HEK293T (cell line): ENCODE data around the gene DCHS2.

ENCODE experiments used
- CTCF ChIA-PET: fragments of 350-600 bp; formaldehyde crosslinking; extraction: SDS; loops from one replicate; lab custom pipeline; 2021; ENCODE audit warnings: antibody characterized with exemption, inconsistent platforms; lab: Yijun Ruan, JAX
- POLR2A ChIA-PET: fragments of 350-600 bp; formaldehyde crosslinking; extraction: SDS; loops from one replicate; lab custom pipeline; 2020; ENCODE audit warnings: antibody characterized with exemption, inconsistent platforms; lab: Yijun Ruan, JAX
- DNase-seq: peaks from one replicate; pipeline ENCODE4 v3.0.0; 2012; ENCODE audit warnings: mixed read lengths; ENCODE audit errors: extremely low spot score
- ARNT ChIP-seq: fragments of 450-650 bp; IDR thresholded peaks from 2 replicates; pipeline ENCODE4 v1.6.1; 2017; ENCODE audit warnings: mild to moderate bottlenecking
- BHLHE40 ChIP-seq: fragments of 450-650 bp; IDR thresholded peaks from 2 replicates; pipeline ENCODE4 v1.6.1; 2016; ENCODE audit warnings: mild to moderate bottlenecking, moderate library complexity, borderline replicate concordance
- CTBP1 ChIP-seq: fragments of 450-650 bp; IDR thresholded peaks from 2 replicates; pipeline ENCODE4 v1.6.1; 2016; ENCODE audit warnings: borderline replicate concordance
- ELF4 ChIP-seq: fragments of 450-650 bp; IDR thresholded peaks from 2 replicates; pipeline ENCODE4 v1.6.1; 2017; ENCODE audit warnings: antibody characterized with exemption
- FOXA1 ChIP-seq: fragments of 450-650 bp; IDR thresholded peaks from 2 replicates; pipeline ENCODE4 v1.6.1; 2016; ENCODE audit warnings: mild to moderate bottlenecking
- FOXK2 ChIP-seq: fragments of 450-650 bp; IDR thresholded peaks from 2 replicates; pipeline ENCODE4 v1.6.1; 2016; ENCODE audit warnings: mild to moderate bottlenecking
- FOXM1 ChIP-seq: fragments of 450-650 bp; IDR thresholded peaks from 2 replicates; pipeline ENCODE4 v1.6.1; 2017; ENCODE audit warnings: mild to moderate bottlenecking, borderline replicate concordance
- HDGF ChIP-seq: fragments of 450-650 bp; IDR thresholded peaks from 2 replicates; pipeline ENCODE4 v1.6.1; 2017; ENCODE audit warnings: antibody characterized with exemption, borderline replicate concordance
- L3MBTL2 ChIP-seq: fragments of 450-650 bp; conservative IDR thresholded peaks from 2 replicates; pipeline ENCODE4 v1.6.1; 2016; ENCODE audit warnings: mild to moderate bottlenecking
- LEF1 ChIP-seq: fragments of 450-650 bp; IDR thresholded peaks from 2 replicates; pipeline ENCODE4 v1.6.1; 2017; ENCODE audit warnings: mild to moderate bottlenecking, borderline replicate concordance
- NFRKB ChIP-seq: fragments of 450-650 bp; IDR thresholded peaks from 2 replicates; pipeline ENCODE4 v1.6.1; 2016; ENCODE audit warnings: mild to moderate bottlenecking, moderate library complexity
- SP1 ChIP-seq: fragments of 450-650 bp; IDR thresholded peaks from 2 replicates; pipeline ENCODE4 v1.6.1; 2017
- SUZ12 ChIP-seq: fragments of 450-650 bp; IDR thresholded peaks from 2 replicates; pipeline ENCODE4 v1.6.1; 2016; ENCODE audit warnings: mild to moderate bottlenecking
- TARDBP ChIP-seq: fragments of 450-650 bp; IDR thresholded peaks from 2 replicates; pipeline ENCODE4 v1.6.1; 2016
- ZNF384 ChIP-seq: fragments of 450-650 bp; IDR thresholded peaks from 2 replicates; pipeline ENCODE4 v1.6.1; 2016
- TF ChIP-seq, protein P1 (sequence below): fragments of 450-650 bp; IDR thresholded peaks from 2 replicates; pipeline ENCODE4 v1.6.1; 2016

Gene DCHS2

GRCh38 chr4:154312246-154312645 is 179.4 kb downstream of the DCHS2 start:
- POLR2A ChIA-PET: no interaction called here
- CTCF ChIA-PET: no interaction called here
- DNase-seq: no peak
- TF ChIP-seq HDGF (no peak), TARDBP (no peak), ELF4 (no peak), FOXA1 (no peak), CTBP1 (no peak), SP1 (no peak), LEF1 (no peak), BHLHE40 (no peak), L3MBTL2 (no peak), FOXM1 (no peak), FOXK2 (no peak), ZNF384 (no peak), NFRKB (no peak), SUZ12 (no peak), ARNT (no peak)
- TF ChIP-seq, protein P1, sequence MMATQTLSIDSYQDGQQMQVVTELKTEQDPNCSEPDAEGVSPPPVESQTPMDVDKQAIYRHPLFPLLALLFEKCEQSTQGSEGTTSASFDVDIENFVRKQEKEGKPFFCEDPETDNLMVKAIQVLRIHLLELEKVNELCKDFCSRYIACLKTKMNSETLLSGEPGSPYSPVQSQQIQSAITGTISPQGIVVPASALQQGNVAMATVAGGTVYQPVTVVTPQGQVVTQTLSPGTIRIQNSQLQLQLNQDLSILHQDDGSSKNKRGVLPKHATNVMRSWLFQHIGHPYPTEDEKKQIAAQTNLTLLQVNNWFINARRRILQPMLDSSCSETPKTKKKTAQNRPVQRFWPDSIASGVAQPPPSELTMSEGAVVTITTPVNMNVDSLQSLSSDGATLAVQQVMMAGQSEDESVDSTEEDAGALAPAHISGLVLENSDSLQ: no peak

GRCh38 chr4:154310578-154310977 is 181.0 kb downstream of the DCHS2 start:
- TF ChIP-seq L3MBTL2: no peak
- no peak for TF ChIP-seq FOXM1
- no peak for TF ChIP-seq ZNF384
- no peak for TF ChIP-seq ELF4
- no peak for TF ChIP-seq TARDBP
- TF ChIP-seq HDGF: no peak
- TF ChIP-seq BHLHE40: no peak
- no peak for TF ChIP-seq FOXK2

DNA sequence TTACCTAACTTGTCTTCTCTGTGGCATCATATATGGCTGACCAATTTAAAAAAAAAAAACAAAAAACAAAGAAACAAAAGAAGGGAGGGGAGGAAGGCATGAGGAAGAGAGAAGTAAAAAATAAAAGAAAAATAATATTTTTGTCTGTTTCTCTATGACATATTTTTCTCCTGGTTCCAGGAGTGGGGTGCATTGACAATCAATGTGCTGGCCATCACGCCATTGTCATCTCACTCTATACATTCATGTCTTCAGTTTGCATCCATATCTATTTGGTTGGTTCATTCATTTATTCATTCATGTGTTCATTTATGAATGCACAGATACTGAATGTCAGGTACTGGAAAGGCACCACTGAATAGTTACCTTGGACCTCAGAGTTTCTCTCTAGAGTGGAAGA is 183.4 kb downstream of the DCHS2 start:
- CTCF ChIA-PET: no interaction called here
- TF ChIP-seq FOXA1: no peak
- no peak for TF ChIP-seq L3MBTL2
- no peak for TF ChIP-seq BHLHE40
- TF ChIP-seq TARDBP: no peak
- TF ChIP-seq, protein P1: no peak
- no peak for TF ChIP-seq NFRKB
- no peak for TF ChIP-seq ZNF384
- TF ChIP-seq HDGF: no peak
- TF ChIP-seq CTBP1: no peak
- TF ChIP-seq ARNT: no peak
- no peak for TF ChIP-seq ELF4
- no peak for TF ChIP-seq SP1
- TF ChIP-seq SUZ12: no peak
- no peak for TF ChIP-seq FOXM1
- TF ChIP-seq LEF1: no peak
- TF ChIP-seq FOXK2: no peak
- DNase-seq: no peak
- POLR2A ChIA-PET: no interaction called here

More at GRCh38 chr4:154310578-154310977, 181.0 kb downstream of the DCHS2 start:
- POLR2A ChIA-PET: no interaction called here
- CTCF ChIA-PET: interaction anchor here (0.7 kb wide), 1 partner anchor 729 kb away, joined by 4 read pairs; no protein-coding TSS in a partner anchor
- DNase-seq: no peak

DNA sequence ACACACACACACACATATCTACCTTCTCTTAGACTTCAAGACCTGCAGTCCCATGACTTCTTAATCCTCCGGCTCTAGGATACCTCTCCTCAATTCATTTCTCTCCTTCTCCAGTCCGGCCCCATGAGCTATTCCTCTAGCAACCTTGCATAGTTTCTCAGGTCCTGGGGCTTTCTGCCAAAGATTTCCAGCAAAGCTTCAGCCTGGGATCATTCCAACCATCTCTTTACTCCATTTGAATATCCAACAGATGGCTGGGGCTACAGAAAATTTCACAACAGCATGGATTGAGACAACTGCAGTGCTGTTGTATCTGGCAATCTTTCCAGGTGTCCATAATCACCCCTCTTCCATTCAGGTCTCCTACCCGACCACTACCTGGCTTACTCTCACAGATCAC is 184.1 kb downstream of the DCHS2 start:
- TF ChIP-seq FOXK2: no peak
- no peak for TF ChIP-seq ZNF384
- no peak for TF ChIP-seq SP1
- no peak for TF ChIP-seq ARNT
- TF ChIP-seq NFRKB: no peak
- no peak for TF ChIP-seq TARDBP
- TF ChIP-seq ELF4: no peak
- no peak for TF ChIP-seq L3MBTL2
- no peak for TF ChIP-seq CTBP1
- no peak for TF ChIP-seq BHLHE40
- TF ChIP-seq FOXM1: no peak
- TF ChIP-seq, protein P1: no peak
- ChIA-PET CTCF (no interaction called here), POLR2A (no interaction called here)
- no peak for DNase-seq

DNA sequence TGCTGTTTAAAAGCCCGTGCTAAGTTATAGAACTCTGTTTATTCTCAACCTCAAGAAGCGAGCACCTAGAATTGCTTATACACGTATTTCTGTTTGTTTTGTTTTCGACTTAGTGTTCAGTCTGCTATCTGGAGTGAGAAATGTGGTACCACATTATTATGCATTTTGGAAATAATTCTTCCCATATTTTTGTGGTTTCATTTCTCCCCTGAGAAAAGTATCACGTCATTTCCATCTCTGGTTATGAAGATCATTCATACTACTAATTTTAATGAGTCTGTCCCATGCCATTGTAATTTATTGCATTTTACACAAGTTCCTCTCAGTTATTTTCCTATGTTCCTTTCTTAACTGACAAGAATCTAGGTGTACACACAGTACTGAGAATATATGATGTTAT is 186.0 kb downstream of the DCHS2 start:
- DNase-seq: no peak
- CTCF ChIA-PET: no interaction called here
- POLR2A ChIA-PET: no interaction called here
- TF ChIP-seq LEF1 (no peak), NFRKB (no peak), TARDBP (no peak), HDGF (no peak), SP1 (no peak), L3MBTL2 (no peak), SUZ12 (no peak), ELF4 (no peak), FOXA1 (no peak), FOXM1 (no peak), ZNF384 (no peak), ARNT (no peak), BHLHE40 (no peak), CTBP1 (no peak), FOXK2 (no peak)
- TF ChIP-seq, protein P1: no peak
